ENCODE measurements around the gene DPCD.

- TF ChIP-seq YY1 (IDR thresholded peaks at IDR 0.05; ENCODE audit: low read depth, low read length) (no peak), CTCF (IDR thresholded peaks at IDR 0.05; ENCODE audit: control extremely low read depth in 1 of 3, insufficient read depth in 1 of 3, low read depth in 1 of 3, low read length in 3 of 3) (no peak), GTF2F1 (IDR thresholded peaks at IDR 0.05; ENCODE audit: borderline replicate concordance, low read depth, low read length) (no peak), RAD21 (IDR thresholded peaks at IDR 0.05 in 1 of 2, conservative IDR thresholded peaks at IDR 0.05 in 1 of 2; ENCODE audit: low read depth in 2 of 2, low read length in 2 of 2) (no peak), POLR2A (IDR thresholded peaks at IDR 0.05; ENCODE audit: control extremely low read depth in 1 of 2, low read depth in 2 of 2, low read length in 2 of 2) (no peak), JUN (IDR thresholded peaks at IDR 0.05; ENCODE audit: low read depth, low read length) (no peak), CHD1 (IDR thresholded peaks at IDR 0.05; ENCODE audit: low read depth, low read length) (no peak)
Measured at GRCh38 chr10:101609481-101609880, 21.4 kb downstream of the DPCD start.

Measured in H1 (cell line).